GM18511 (cell line): ENCODE results near the gene TCEA2.

Experiments used
- ATAC-seq: cut with Tn5 transposase; IDR thresholded peaks from one replicate; pipeline ENCODE4 v1.9.1; 2021; ENCODE audit warnings: mild to moderate bottlenecking, moderate library complexity; ENCODE audit not compliant: unreplicated experiment

TCEA2 gene

GRCh38 chr20:64090165-64090564 is 27.2 kb downstream of the TCEA2 start:
- ATAC-seq: no peak

GRCh38 chr20:64091340-64091739 is 28.3 kb downstream of the TCEA2 start:
- ATAC-seq: no peak

GRCh38 chr20:64091770-64092169 is 28.8 kb downstream of the TCEA2 start:
- ATAC-seq: no peak

GRCh38 chr20:64092258-64093012 is 29.4 kb downstream of the TCEA2 start:
- no peak for ATAC-seq

GRCh38 chr20:64093013-64093503 is 30.1 kb downstream of the TCEA2 start:
- ATAC-seq: no peak

- no peak for ATAC-seq
Measured at GRCh38 chr20:64095455-64095854, 32.5 kb downstream of the TCEA2 start.

GRCh38 chr20:64095927-64096326 is 32.9 kb downstream of the TCEA2 start:
- ATAC-seq: no peak

- no peak for ATAC-seq
Measured at GRCh38 chr20:64096535-64096934, 33.5 kb downstream of the TCEA2 start.

GRCh38 chr20:64098471-64099013 is 35.5 kb downstream of the TCEA2 start:
- no peak for ATAC-seq

GRCh38 chr20:64099086-64099786 is 36.2 kb downstream of the TCEA2 start:
- no peak for ATAC-seq

GRCh38 chr20:64099880-64100565 is 37.0 kb downstream of the TCEA2 start:
- ATAC-seq: no peak

GRCh38 chr20:64100566-64100888 is 37.5 kb downstream of the TCEA2 start:
- ATAC-seq: no peak

- no peak for ATAC-seq
Measured at GRCh38 chr20:64100946-64101688, 38.1 kb downstream of the TCEA2 start.

- no peak for ATAC-seq
Measured at GRCh38 chr20:64101731-64102621, 39.0 kb downstream of the TCEA2 start.

- no peak for ATAC-seq
Measured at GRCh38 chr20:64102647-64103354, 39.8 kb downstream of the TCEA2 start.

GRCh38 chr20:64103871-64104666 is 41.1 kb downstream of the TCEA2 start:
- no peak for ATAC-seq

GRCh38 chr20:64104667-64105451 is 41.9 kb downstream of the TCEA2 start:
- ATAC-seq: no peak
